ENCODE measurements around the gene GH2.

Gene GH2

DNA sequence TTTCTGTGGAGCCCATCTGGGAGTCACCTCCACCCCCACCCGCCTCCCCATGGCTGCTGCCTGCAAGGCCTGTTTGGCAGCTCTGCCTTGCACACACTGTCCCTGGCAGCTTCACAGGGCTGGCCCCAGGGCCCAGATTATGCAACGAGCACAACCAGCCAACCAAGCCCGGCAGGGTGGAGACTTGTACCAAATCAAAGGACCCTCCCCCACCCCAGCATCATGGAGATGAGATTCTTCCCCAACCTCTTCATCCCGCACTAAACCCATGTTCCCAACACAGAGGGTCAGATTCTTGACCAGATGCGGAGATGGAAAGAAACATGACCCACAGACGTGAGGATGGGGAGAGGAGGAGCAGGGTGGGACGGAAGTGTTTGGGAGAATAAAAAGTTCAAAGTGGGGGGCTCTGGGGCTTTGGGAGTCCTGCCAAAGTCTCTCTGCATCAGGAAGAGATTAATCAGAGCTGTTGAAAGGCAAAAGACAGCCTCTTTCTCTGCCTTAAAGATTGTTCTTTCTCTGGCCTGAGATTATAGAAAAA is 43.0 kb downstream of the GH2 start:
- DNase-seq: no peak

DNA sequence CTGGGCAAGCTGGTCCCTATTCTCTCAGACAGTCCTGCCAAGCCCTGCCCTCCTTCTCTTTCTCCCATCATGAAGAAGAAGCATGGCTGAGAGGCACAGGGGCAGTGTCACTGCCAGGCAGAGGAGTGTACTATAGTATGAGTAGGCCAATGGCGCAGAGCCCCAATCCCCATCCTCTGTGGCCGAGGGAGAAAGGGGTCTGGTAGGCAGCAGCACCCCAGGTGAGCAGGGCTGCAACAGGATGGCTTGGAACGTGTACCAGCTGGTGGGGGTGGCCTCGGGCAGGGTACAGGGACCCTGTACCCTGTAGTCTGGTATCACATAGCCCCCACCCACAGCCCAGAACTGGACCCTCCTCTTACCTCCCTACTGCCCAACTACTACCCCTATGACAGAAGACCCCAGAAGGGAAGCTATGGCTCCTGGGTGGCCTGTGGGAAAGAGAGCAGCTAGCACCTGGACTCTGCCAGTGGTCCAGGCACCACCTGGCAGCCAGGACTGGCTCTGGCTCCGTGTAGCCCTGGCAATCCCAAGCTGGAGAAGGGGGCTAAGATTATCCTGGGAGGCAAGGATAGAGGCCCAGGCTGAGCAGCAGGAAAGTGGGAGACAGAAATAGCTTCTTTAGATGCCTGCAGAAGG is 43.7 kb downstream of the GH2 start:
- no peak for DNase-seq

DNA sequence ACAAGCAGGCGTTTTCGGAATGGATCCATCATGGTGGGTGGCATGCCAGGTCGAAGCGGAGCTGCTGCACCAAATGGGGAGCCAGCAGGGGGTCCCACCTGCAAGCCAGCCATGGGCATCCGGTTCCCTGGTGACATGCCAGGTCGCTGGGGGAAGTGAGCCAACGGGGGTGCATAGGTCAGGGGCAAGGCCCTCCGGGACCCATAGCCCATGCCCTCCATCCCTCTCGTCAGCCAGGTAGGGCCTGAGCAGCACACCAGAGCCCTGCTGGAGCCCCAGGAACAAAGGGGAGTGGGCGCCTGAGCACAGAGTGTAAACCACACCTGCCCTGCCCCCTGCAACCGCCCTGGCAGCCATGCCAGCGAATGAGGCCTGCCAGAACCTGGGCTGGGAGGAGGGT is 44.3 kb downstream of the GH2 start:
- no peak for DNase-seq

DNA sequence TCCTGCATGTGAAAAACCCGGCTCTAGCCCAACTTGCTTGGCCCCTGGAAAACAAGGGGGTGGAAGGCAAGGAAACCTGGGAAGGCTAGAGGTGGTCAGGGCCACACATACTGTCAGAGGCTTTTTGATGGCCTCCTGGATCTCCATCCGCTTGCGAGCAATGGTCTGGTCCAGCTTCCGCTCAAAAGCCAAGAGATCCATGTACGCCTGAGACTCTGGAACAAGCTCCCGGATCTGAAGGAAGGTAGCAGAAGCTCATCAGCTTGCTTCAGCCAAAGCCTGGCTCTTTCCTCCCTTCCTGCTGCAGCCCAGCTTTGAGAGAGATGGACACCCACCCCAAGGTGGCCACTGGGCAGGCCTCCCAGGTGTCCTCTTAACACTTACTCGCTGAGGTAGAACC is 44.9 kb downstream of the GH2 start:
- no peak for DNase-seq

DNA sequence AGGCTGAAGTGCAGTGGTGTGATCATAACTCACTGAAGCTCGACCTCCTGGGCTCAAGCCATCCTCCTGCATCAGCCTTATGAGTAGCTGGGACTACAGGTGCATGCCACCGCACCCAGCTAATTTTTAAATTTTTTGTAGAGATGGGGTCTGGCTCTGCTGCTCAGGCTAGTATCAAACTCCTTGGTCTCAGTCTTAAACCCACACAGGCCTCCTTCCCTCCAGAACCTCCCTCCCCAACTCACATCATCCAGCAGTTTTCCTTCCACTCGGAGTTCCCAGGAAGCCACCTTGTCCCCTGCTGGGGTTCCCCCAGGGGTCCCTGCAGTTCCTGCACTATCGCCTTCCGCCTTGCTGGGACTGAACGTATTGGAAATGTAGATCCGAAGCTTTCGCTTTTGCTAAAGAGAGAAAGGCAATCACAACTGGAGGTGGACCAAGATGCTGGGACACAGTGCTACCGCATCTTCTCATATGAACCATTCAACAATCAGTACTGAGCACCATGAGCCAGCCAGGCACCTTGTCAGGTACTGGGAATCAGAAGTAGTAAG is 46.5 kb downstream of the GH2 start:
- DNase-seq: no peak

DNA sequence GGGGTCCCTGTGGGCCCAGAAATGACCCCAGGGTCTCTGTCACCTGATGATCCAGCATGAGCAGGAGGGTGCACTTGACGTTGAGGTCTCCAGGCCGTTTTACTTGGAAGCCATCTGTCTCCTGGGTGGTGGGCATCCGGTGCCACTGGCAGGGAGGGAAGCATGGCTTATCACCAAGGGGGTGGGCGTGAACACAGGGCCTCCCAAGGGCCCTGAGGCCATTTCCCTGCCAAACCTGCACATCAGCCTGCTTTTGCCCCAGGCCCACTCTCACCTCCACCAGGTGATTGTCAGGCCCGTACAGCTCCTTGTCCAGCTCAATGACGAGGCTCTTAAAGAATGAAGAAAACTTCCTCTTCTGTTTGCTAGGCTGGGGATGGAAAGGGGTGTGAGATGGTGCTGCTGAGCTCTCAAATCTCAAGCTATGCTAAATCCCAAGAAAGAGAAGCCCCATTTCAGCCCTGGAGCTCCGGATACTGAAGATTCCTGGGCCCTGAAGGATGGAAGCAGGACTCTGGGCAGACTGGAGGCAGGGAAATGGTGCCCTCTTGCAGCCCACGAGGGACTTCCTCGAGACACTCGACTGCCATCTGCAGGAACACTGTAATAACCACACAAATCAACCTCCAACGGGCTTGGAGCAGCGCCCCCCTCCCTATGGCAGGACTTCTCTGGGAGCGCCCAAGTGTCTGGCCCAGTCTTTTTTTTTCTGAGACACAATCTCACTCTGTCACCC is 47.1 kb downstream of the GH2 start:
- DNase-seq: peak in 3 of 4 experiments; percentile 14 to 50 (median 23)

DNA sequence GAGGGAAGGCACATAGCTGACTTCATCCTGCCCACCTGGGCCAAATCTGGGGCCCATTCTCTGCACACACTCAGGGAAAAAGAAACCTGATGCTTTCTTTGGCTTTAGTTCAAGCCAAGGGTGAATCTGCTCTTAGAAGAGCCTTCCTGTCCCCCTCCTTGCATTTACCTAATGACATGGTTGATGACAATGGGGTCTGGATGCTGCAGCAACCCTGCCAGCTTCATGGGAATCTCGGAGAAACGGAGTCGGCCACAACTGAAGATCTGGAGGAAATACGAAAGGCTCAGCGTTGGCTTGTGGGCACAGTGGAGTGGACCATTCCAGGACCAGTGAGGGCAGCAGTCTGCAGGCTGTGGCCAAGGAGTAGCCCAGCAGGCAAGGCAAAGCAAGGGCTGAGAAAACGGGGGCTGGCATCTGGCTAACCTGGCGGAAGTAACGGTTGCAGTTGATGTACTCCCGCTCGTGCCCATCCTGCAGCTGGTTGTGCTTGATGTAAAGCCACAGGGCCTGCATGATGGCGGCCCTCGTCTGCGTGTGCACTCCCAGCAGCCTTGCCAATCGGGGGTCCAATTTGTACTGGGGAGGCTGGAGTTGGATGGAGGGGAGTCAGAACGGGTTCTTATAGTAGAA is 47.9 kb downstream of the GH2 start:
- DNase-seq: no peak

DNA sequence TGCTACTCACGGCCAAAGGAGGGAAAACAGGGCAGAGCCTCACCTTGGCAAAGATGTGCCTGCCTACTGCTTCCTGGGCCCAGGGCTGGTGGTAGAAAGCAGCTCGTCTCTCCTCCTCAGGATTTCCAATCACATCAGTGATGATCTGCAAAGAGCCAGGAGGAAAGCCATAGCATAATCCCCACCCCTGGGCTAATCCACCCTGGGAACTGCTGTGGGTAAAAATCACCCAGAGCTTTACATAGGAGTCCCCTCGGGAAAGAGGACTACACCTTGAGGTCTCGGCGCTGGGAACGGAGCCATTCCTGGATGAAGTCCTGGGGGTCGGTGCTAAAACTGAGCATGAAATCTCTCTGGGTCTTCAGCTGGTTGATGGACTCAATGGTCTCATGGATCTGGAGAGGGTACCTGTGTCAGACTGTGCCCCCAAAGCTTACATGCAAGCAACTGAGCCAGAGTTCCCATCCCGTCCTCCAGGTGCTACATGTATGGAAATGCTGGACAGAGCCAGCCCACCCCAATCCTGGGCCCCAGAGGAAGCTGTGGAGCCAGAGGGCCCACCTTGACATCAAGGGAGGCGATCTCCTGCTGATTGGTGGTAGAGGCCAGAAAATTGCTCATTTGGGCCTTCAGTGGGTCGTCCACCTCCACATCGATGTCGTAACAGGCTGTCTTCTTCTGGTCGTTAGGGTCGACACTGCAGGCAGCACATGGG is 48.6 kb downstream of the GH2 start:
- no peak for DNase-seq

DNA sequence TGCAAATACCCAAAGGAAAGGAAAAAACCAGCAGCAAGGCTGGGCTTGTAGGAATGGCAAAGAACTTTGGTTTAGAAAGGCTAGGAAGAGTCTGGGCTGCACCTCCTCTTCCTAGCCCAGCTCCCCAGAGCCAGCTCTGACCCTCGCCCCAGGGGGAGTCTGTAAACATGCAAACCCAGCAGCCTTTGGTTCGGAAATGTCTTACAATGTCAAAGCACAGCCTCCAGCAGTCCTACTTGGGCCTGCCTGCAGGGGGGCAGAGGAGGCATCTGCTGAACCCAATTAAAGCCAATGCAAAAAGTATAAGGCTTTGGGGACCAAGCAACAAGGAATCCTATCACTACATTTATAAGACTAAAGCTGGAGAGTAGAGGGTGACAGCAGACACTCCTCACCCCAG is 49.3 kb downstream of the GH2 start:
- DNase-seq: no peak

DNA sequence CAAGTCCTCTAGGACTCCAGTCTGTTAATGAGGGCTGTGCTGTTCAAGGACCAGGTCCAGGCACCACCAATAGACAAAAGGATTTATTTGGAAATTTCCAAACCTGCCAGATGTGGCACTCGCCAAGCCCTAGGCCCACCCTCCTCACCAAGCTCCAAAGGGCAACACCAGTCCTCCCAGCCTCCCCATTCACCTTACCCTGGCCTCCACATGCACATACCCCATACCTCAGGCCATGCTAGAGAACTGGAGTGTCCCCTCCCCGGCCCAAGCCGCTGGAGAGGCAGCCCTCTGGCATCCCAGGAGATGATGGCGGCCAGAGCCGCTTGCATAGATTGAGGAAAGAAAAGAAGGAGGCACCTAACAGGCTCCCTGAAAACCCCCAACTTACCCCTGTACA is 49.7 kb downstream of the GH2 start:
- no peak for DNase-seq

DNA sequence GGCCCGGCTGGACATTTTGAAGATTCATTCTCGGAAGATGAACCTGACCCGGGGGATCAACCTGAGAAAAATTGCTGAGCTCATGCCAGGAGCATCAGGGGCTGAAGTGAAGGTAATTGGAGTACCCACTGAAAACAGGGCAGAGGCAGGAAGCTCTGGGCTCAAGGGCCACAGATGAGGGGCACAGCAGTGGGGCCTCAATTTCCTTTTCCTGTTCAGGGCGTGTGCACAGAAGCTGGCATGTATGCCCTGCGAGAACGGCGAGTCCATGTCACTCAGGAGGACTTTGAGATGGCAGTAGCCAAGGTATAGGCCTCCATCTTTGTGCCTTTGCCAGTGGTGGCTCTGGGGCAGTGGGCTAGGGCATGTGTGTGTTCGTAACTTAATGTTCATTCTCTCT is 50.2 kb downstream of the GH2 start:
- no peak for DNase-seq

DNA sequence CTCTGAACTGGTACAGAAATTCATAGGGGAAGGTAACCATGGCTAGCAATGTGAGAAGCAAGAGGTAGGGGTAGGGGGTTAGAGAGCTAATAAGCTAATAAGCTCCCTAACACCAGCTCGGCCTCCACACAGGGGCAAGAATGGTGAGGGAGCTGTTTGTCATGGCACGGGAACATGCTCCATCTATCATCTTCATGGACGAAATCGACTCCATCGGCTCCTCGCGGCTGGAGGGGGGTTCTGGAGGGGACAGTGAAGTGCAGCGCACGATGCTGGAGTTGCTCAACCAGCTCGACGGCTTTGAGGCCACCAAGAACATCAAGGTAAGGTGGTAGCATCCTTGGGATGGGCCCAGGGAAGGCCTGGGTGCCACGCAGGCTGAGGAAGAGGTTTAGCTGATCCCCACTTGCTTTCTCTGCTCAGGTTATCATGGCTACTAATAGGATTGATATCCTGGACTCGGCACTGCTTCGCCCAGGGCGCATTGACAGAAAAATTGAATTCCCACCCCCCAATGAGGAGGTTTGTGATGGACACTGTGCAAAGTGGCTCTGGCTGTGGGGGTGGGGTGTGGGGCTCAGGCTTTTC is 50.7 kb downstream of the GH2 start:
- DNase-seq: no peak

DNA sequence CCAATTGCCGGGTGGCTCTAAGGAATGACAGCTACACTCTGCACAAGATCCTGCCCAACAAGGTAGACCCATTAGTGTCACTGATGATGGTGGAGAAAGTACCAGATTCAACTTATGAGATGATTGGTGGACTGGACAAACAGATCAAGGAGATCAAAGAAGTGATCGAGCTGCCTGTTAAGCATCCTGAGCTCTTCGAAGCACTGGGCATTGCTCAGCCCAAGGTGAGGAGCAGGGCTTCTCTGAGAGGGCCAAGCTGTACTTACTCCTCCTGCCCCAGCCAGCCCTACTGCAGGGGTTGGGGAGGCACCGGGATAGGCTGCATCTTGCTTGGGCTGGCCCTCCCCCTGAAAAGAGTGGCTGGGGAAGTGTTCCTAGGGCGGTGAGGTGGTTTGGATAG is 51.5 kb downstream of the GH2 start:
- DNase-seq: no peak
